ENCODE results near the gene USP25. TPM values are rescaled to one million over a fixed set of nuclear protein-coding genes. Genes with fewer than 3 reads are reported as not detected.

Gene USP25
- total RNA-seq, 4 donors from 2014 or later, result 33.5 to 85.8 (median 53.2) TPM

GRCh38 chr21:15741510-15741909 is 11.7 kb downstream of the USP25 start:
- Histone ChIP-seq H3K9me3 (no peaks in the 10 kb centered on the region), H3K27ac (no peak overlapping the region), H3K27me3 (no peaks in the 10 kb centered on the region), H3K36me3 (no peaks in the 10 kb centered on the region), H3K4me3 (no peak overlapping the region), H3K4me1 (peaks cover 0 to 36% (median 0%) of the 10 kb centered on the region in 4 donors)
- no peak for DNase-seq
- TF ChIP-seq POLR2A (IDR thresholded peaks at IDR 0.05) (no peak), CTCF (IDR thresholded peaks at IDR 0.05) (no peak)

GRCh38 chr21:15742052-15742670 is 12.4 kb downstream of the USP25 start:
- no peaks in the 10 kb centered on the region for H3K9me3 ChIP-seq
- H3K27me3 ChIP-seq, result no peaks in the 10 kb centered on the region
- no peak for TF ChIP-seq POLR2A (IDR thresholded peaks at IDR 0.05)
- no peak for TF ChIP-seq CTCF (IDR thresholded peaks at IDR 0.05)
- no peak for DNase-seq
- peaks cover 0 to 35% (median 0%) of the 10 kb centered on the region in 4 donors for H3K4me1 ChIP-seq
- no peaks in the 10 kb centered on the region for H3K36me3 ChIP-seq
- H3K4me3 ChIP-seq, result no peak overlapping the region
- H3K27ac ChIP-seq, result no peak overlapping the region

GRCh38 chr21:15742694-15743093 is 12.9 kb downstream of the USP25 start:
- H3K36me3 ChIP-seq, result no peaks in the 10 kb centered on the region
- no peak overlapping the region for H3K27ac ChIP-seq
- no peak overlapping the region for H3K4me3 ChIP-seq
- peaks cover 0 to 35% (median 0%) of the 10 kb centered on the region in 4 donors for H3K4me1 ChIP-seq
- no peaks in the 10 kb centered on the region for H3K9me3 ChIP-seq
- DNase-seq, result no peak
- TF ChIP-seq CTCF (IDR thresholded peaks at IDR 0.05) (no peak), POLR2A (IDR thresholded peaks at IDR 0.05) (no peak)
- H3K27me3 ChIP-seq, result no peaks in the 10 kb centered on the region

GRCh38 chr21:15743593-15743992 is 13.8 kb downstream of the USP25 start:
- DNase-seq, result no peak
- Histone ChIP-seq H3K4me1 (peaks cover 0 to 35% (median 0%) of the 10 kb centered on the region in 4 donors), H3K27me3 (no peaks in the 10 kb centered on the region), H3K4me3 (no peak overlapping the region), H3K9me3 (no peaks in the 10 kb centered on the region), H3K27ac (no peak overlapping the region), H3K36me3 (no peaks in the 10 kb centered on the region)
- TF ChIP-seq CTCF (IDR thresholded peaks at IDR 0.05) (no peak), POLR2A (IDR thresholded peaks at IDR 0.05) (no peak)

- Histone ChIP-seq H3K4me3 (no peak overlapping the region), H3K27ac (no peak overlapping the region), H3K9me3 (no peaks in the 10 kb centered on the region), H3K27me3 (no peaks in the 10 kb centered on the region), H3K4me1 (peaks cover 0 to 32% (median 2%) of the 10 kb centered on the region in 4 donors), H3K36me3 (no peaks in the 10 kb centered on the region)
- no peak for TF ChIP-seq POLR2A (IDR thresholded peaks at IDR 0.05)
- no peak for TF ChIP-seq CTCF (IDR thresholded peaks at IDR 0.05)
- no peak for DNase-seq
Measured at GRCh38 chr21:15744926-15745325, 15.1 kb downstream of the USP25 start.
